GM12872 (cell line): Measurements from ENCODE around the gene ANKRD40CL.

Source experiments
- CTCF ChIP-seq: IDR thresholded peaks from 3 replicates; pipeline ENCODE4 v1.5.1; 2011; ENCODE audit warnings: low read depth, mild to moderate bottlenecking, low read length, moderate library complexity; ENCODE audit not compliant: insufficient read depth

Gene ANKRD40CL

GRCh38 chr17:50767446-50767845, at the start of gene ANKRD40CL:
Gene ANKRD40CL (minus strand): TSS chr17:50767518. CDS start chr17:50766913, 605 bp downstream.
- no peak for TF ChIP-seq CTCF

GRCh38 chr17:50816271-50816670, 49.0 kb upstream of the ANKRD40CL start:
- no peak for TF ChIP-seq CTCF

GRCh38 chr17:50815400-50815799, 48.1 kb upstream of the ANKRD40CL start:
- no peak for TF ChIP-seq CTCF

- TF ChIP-seq CTCF = no peak
These were observed 46.3 kb upstream of the ANKRD40CL start for GRCh38 chr17:50813583-50813982.

DNA sequence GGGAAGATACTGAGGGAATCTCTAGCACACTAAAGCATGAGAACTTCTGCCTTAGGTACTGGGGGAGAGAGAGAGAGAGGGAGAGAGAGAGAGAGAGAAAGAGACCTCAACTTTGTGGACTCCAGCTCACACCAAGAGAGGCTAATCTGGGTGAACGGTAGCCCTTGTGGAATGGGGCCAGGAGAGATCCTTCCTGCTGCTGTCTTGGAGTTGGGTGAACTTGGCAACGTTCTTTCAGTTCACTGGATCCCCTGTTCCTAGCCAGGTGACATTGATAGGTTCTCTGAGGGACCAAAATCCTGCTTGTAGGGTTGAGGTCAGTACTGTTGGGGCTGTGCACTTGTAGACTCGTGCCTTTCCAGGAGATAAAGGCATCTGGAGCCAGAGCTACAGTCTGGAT, 41.6 kb upstream of the ANKRD40CL start:
- no peak for TF ChIP-seq CTCF

- TF ChIP-seq CTCF = no peak
These were observed 41.1 kb upstream of the ANKRD40CL start for GRCh38 chr17:50808413-50808812.

GRCh38 chr17:50807675-50808074, 40.4 kb upstream of the ANKRD40CL start:
- TF ChIP-seq CTCF = no peak

GRCh38 chr17:50807009-50807408, 39.7 kb upstream of the ANKRD40CL start:
- no peak for TF ChIP-seq CTCF
